GM21786 (cell line): ENCODE results near the gene SEPTIN14.
"Not testable (repeated sequence)": the region's sequence is repeated elsewhere in the genome, so short reads cannot be mapped to it uniquely, and the experiment has no call there.

Experiments
- ATAC-seq: cut with Tn5 transposase; IDR thresholded peaks from one replicate; pipeline ENCODE4 v1.9.1; 2021; ENCODE audit not compliant: unreplicated experiment

Gene SEPTIN14

DNA sequence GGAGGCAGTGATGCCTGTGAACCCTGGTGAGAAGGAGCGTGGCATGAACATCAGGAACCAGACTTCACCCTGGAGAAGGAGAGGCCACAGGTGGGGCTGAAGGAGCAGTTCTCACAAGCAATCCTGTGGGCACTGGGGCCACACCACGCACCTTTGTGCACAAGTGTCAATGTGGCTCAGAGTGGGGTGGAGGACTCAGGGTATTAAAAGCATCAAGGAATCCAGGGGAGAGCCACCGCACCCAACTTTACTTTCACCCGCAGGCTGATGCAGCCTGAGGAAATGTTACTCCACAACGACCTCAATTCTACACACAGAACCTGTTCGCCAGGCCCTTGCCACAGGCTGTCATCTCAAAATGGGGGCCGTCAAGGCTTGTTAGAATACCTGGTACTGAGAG lies 77.1 kb downstream of the SEPTIN14 start:
- not testable (repeated sequence) for ATAC-seq

DNA sequence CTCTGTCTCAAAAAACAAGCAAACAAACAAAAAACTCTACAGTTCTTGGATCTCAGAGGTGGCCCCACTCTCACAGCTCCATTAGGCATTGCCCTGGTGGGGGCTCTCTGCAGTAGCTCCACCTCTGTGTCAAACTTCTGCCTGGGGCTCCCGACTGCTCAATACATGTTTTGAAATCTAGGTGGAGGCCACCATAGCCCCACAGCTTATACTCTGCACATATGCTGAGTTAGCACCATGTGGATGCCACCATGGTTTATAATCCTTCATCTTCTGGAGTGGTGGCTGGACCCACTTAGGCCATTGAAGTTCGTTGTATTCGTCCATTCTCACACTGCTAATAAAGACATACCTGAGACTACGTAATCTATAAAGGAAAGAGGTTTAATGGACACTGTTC lies 78.4 kb downstream of the SEPTIN14 start:
- ATAC-seq: no peak

DNA sequence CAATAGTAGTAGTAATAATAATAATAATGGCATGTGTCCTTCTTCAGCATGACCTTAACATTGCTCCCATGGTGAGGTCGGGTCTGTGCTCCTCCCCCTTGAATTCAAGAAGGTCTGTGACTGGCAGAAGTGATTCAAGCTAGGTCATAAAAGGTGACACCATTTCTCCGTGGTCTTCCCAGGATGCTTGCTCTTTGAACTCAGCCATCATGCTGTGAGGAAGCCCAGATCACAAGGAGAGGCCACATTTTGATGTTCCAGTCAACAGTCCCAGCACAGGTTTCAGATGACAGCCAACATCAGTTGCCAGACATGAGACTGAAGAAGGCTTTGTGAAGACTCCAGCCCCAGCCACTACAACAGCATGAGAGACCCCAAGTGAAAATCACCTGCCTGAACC lies 83.9 kb downstream of the SEPTIN14 start:
- ATAC-seq: no peak

GRCh38 chr7:55776196-55776595 lies 86.4 kb downstream of the SEPTIN14 start:
- ATAC-seq: no peak

DNA sequence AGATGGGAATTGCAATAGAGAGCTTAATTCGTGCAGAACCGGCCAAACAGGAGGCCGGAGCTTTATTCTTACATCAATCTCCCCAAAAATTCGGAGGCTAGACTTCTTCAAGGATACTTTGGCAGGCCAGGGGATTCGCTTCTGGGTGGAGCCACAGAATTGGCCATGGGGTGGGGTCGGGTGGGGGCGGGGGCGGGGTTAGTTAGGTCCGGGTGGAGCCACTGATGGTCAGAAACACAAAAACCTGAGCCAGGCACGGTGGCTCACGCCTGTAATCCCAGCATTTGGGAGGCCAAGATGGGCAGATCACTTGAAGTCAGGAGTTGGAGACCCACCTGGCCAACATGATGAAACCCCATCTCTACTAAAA lies 87.5 kb downstream of the SEPTIN14 start:
- ATAC-seq: no peak

DNA sequence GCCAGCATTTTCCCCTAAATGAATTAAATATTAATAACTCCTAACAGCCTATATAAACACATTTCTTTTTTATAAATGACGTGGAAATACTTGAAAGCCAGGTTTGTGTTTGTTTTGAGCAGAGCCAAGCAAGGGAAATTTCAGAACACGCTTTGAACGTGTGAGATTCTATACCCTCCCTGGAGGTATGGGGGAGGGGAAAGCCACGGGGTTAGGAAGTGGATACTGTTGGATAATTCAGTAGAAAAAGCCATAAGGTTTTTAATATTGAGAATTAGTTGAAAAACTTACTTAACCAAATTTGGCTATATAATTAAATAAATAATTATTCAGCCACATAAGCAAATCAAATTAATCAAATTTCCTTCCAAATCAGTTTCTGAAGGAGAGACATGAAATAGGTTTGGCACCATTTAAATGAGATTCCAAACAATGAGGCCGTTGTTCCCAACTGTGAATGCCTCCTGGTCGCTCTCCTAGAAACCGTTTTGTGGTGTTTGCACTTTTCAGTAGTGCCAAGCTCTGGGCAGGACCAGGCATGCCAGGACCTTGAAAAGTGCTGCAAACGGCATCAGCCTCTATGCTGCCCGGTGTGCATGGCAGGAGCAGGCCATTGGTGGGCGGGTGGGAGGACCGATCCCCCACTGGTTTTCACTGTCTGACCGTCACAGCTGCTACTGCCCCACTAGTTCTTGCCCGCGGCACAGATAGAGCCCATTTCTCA lies 88.1 kb downstream of the SEPTIN14 start:
- no peak for ATAC-seq

- no peak for ATAC-seq
Measured at GRCh38 chr7:55770778-55771177, 91.8 kb downstream of the SEPTIN14 start.

DNA sequence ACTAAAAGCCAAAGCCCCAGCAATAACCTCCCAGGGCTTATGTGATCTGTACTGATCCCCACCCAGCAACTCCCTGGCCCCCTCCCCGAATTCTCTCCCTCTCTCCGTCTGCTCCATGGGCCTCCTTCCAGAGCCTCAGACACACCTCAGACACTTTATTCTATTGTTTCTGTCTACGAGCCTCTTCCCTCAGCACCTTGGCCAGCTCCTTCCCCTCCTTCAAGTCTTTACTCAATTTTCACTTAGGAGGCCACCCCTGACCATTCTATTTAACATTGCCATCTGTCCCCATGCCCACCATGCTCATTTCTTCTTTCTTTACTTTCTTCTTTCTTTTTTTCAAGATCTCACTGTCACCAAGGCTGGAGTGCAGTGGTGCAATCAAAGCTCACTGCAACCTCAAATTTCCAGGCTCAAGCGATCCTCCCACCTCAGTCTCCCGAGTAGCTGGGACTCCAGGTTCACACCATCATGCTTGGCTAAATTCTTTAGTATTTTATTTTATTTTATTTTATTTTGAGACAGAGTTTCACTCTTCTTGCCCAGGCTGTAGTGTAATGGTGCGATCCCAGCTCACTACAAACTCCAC lies 109.2 kb downstream of the SEPTIN14 start:
- ATAC-seq: not testable (repeated sequence)

GRCh38 chr7:55744706-55745105 lies 117.8 kb downstream of the SEPTIN14 start:
- ATAC-seq: not testable (repeated sequence)
